ENCODE data around the gene NPFFR1.

DNA sequence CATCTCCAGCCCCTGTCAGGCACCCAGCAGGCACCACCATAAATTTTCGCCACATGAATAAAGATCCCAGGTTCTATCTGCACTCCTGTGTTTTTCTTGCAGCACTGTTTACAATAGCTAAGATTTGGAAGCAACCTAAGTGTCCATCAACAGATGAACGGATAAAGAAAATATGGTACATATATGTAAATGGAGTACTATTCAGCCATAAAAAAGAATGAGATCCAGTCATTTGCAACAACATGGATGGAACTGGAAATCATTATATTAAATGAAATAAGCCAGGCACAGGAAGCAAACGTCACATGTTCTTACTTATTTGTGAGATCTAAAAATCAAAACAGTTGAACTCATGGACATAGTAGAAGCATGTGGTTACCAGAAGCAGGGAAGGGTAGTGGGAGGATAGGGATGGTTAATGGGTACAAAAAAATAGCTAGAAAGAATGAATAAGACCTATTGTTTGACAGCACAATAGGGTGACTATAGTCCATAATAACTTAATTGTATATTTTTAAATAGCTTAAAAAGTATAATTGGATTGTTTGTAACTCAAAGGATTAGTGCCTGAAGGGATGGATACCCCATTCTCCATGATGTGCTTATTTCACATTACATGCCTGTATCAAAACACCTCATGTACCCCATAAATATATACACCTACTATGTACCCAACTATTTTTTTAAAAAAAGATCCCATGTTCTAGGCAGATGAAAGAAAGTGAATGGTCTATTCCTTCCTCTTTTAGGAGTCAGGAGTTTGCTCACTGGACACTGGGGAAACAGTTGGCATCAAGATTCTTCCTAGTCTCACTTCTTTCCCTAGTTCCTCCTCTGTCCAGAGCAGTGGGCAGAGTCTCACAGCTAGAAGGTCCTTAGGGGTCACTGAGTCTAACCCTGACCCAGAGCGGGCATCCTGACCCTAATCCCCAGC, 1.0 kb upstream of the NPFFR1 start:
- TF ChIP-seq, protein P1, sequence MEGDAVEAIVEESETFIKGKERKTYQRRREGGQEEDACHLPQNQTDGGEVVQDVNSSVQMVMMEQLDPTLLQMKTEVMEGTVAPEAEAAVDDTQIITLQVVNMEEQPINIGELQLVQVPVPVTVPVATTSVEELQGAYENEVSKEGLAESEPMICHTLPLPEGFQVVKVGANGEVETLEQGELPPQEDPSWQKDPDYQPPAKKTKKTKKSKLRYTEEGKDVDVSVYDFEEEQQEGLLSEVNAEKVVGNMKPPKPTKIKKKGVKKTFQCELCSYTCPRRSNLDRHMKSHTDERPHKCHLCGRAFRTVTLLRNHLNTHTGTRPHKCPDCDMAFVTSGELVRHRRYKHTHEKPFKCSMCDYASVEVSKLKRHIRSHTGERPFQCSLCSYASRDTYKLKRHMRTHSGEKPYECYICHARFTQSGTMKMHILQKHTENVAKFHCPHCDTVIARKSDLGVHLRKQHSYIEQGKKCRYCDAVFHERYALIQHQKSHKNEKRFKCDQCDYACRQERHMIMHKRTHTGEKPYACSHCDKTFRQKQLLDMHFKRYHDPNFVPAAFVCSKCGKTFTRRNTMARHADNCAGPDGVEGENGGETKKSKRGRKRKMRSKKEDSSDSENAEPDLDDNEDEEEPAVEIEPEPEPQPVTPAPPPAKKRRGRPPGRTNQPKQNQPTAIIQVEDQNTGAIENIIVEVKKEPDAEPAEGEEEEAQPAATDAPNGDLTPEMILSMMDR (IDR thresholded peaks at IDR 0.05; ENCODE audit: insufficient read depth, low read length), result no peak
- TF ChIP-seq GABPA (IDR thresholded peaks at IDR 0.05; ENCODE audit: low read depth) (no peak), POLR2AphosphoS5 (IDR thresholded peaks at IDR 0.05; ENCODE audit: low read depth) (no peak), SPI1 (IDR thresholded peaks at IDR 0.05; ENCODE audit: borderline replicate concordance, low read depth) (no peak)
- TF ChIP-seq, protein P2, sequence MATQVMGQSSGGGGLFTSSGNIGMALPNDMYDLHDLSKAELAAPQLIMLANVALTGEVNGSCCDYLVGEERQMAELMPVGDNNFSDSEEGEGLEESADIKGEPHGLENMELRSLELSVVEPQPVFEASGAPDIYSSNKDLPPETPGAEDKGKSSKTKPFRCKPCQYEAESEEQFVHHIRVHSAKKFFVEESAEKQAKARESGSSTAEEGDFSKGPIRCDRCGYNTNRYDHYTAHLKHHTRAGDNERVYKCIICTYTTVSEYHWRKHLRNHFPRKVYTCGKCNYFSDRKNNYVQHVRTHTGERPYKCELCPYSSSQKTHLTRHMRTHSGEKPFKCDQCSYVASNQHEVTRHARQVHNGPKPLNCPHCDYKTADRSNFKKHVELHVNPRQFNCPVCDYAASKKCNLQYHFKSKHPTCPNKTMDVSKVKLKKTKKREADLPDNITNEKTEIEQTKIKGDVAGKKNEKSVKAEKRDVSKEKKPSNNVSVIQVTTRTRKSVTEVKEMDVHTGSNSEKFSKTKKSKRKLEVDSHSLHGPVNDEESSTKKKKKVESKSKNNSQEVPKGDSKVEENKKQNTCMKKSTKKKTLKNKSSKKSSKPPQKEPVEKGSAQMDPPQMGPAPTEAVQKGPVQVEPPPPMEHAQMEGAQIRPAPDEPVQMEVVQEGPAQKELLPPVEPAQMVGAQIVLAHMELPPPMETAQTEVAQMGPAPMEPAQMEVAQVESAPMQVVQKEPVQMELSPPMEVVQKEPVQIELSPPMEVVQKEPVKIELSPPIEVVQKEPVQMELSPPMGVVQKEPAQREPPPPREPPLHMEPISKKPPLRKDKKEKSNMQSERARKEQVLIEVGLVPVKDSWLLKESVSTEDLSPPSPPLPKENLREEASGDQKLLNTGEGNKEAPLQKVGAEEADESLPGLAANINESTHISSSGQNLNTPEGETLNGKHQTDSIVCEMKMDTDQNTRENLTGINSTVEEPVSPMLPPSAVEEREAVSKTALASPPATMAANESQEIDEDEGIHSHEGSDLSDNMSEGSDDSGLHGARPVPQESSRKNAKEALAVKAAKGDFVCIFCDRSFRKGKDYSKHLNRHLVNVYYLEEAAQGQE (IDR thresholded peaks at IDR 0.05; ENCODE audit: insufficient replicate concordance, low read depth), result no peak
